ACHN (cell line): ENCODE data around the gene SLC13A3.

ENCODE experiments used
- DNase-seq: peaks from one replicate; pipeline ENCODE4 v3.0.0-alpha.2; 2015
- in situ Hi-C: cut with HindIII; loops from 2 replicates; pipeline ENCODE4 v1.10.0; 2017; ENCODE audit warnings: low sequenced_read_pairs, low pct_ligation_motif_present, low pct_unique_long_range_greater_than_20kb

The SLC13A3 gene

GRCh38 chr20:46594725-46595124 is 56.5 kb downstream of the SLC13A3 start:
- DNase-seq, result no peak
- in situ Hi-C loops, result no loop called here

GRCh38 chr20:46592580-46593362 is 58.5 kb downstream of the SLC13A3 start:
- DNase-seq, result no peak
- in situ Hi-C loops, result no loop called here

- no peak for DNase-seq
- in situ Hi-C loops, result no loop called here
Observed at GRCh38 chr20:46590443-46590842, 60.8 kb downstream of the SLC13A3 start.

- DNase-seq, result no peak
- in situ Hi-C loops, result no loop called here
Observed at GRCh38 chr20:46588532-46589511, 62.4 kb downstream of the SLC13A3 start.

DNA sequence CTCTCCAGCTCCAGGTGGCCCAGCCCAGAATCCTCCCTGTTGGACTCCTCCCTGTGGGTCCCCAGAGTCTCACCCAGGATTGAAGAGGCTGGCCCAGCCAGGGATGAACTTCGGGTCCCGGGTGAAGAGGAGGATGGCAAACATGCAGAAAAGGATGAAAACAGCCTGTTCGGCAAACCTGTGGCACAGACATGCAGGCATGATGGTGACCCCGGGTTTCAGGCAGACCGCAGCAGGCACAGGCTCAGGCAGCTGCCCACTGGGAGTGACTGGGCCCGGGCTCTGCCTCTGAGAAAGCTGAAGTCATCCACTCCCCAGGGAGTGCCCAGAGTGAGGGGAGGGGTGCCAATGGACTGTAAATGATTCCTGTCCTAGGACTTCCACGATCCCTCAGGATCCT is 63.3 kb downstream of the SLC13A3 start:
- in situ Hi-C loops, result no loop called here
- DNase-seq, result no peak

GRCh38 chr20:46586724-46587123 is 64.5 kb downstream of the SLC13A3 start:
- in situ Hi-C loops, result no loop called here
- no peak for DNase-seq

- DNase-seq, result no peak
- in situ Hi-C loops, result no loop called here
Observed at GRCh38 chr20:46584508-46584907, 66.8 kb downstream of the SLC13A3 start.

DNA sequence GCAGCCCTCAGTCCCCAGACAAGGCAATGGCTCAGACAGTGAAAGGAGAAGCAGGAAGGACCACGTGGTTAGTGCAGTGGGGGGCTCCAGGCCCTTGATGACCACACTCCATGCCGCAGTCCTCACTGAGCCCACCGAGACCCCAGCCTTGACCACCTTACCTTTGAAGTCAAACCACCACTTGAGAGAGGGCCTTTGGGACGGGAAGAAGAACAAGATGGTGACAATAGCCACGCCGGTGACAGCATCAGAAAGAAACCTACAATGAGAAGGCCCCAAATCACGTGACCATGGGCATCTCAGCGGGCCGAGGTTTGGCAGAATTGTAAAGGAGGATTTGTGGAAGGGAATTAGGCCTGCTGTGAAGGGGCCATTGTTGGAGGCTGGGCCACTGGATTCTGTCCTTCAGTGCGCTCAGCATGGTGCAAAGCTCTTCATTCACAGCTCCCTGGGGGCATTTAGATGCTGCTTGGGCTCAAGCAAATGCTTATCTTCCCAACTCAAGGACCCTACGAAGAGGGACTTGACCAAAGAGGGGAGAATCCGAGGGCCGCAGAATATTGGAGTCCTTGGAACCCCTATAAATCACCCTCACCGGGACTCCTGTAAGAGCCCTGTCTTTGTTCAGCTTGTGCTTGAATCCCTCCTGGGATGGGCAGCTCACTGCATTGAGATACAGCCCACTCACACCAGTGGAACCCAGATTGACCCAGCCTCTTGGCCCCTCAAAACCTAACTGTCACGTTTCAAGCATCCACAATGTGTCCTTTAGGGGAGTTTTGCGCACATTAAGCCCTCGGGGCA is 67.6 kb downstream of the SLC13A3 start:
- no peak for DNase-seq
- in situ Hi-C loops, result no loop called here

- no peak for DNase-seq
- in situ Hi-C loops, result no loop called here
Observed at GRCh38 chr20:46582648-46583047, 68.6 kb downstream of the SLC13A3 start.

DNA sequence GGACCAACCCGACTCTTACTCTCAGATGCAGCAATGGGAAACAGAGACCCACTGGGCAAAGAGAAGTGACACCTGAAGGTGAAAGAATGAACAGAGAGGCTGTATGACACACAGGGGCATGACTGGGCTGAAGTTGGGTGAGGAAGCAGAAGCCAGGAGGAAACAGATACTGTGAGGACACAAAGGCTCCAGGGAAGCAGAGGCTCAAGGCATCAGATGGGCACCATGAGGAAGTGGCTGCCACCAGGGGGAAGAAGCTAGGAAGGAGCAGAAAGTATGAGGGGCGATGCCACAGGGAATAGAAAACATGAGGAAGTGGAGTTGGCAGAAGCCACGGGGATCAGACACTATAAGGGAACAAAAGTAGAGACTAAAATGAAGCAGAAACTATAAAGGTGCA is 69.9 kb downstream of the SLC13A3 start:
- no peak for DNase-seq
- in situ Hi-C loops, result no loop called here

DNA sequence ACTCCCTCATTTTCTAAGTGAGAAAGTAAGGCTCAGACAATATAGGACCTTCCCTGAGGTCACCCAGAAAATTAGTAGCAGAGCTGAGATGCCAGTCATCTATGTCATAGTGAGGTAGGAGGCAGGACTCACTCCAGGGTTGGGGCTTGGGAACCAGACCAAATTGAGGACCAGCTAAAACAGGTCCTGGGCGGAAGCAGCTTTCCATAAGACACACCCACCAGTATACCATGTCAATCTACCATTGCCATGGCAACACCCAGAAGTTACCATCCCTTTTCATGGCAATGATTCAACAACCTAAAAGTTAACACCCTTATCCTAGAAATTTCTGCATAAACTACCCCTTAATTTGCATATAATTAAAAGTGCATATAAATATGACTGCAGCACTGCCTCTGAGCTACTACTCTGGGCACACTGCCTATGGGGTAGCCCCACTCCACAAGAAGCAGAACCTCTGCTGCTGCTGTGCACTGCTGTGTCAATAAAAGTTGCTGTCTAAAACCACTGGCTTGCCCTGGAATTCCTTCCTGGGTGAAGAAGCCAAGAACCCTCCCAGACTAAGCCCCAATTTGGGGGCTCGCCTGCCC is 70.5 kb downstream of the SLC13A3 start:
- DNase-seq, result no peak
- in situ Hi-C loops, result no loop called here

GRCh38 chr20:46578745-46579144 is 72.5 kb downstream of the SLC13A3 start:
- in situ Hi-C loops, result no loop called here
- DNase-seq, result no peak

- no peak for DNase-seq
Observed at GRCh38 chr20:46576774-46577395, 74.4 kb downstream of the SLC13A3 start.

DNA sequence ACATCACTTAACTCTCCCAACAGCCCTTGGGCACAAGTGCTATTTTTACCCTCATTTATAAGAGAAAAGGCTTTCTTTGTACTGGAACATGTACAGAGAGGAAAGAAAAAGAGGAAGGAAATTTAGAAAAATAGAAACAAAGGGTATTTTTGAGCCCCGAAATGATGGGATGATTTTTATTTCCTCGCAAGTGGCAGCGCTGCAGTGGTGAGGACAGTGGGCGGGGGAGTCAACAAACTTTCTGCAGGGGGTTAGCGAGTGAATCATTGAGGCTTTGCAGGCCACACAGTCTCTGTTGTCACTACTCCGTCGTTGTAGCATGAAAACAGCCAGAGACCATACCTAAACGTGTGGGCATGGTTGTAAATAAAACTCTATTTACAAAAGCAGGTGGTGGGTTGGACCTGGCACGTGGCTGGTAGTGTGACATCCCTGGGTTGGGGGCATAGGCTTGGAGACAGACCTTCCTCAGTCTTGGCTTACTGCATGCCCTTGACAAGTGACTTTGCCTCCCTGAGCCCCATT is 75.3 kb downstream of the SLC13A3 start:
- DNase-seq, result no peak
- in situ Hi-C loops, result no loop called here

More at GRCh38 chr20:46576774-46577395, 74.4 kb downstream of the SLC13A3 start:
- in situ Hi-C loops, result no loop called here

DNA sequence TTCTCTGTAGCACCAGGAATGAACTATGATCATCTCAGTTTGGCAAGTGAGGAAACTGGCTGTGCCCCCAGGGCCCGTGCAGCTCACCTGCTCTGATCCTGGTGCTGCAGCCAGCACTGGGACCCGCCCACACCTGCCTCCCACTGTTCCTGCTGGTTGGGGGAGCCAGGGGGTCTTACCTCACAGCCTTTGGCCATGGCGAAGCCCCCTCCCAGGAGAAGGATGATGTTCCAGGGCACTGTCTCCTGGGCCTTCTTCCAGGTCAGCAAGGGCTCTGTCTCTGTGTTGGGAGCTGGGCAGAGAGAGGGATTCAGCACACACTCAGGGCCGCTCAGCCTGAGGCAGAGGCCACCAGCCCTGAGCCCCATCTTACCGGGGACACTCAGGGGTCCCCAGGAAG is 75.9 kb downstream of the SLC13A3 start:
- in situ Hi-C loops, result no loop called here
- no peak for DNase-seq

DNA sequence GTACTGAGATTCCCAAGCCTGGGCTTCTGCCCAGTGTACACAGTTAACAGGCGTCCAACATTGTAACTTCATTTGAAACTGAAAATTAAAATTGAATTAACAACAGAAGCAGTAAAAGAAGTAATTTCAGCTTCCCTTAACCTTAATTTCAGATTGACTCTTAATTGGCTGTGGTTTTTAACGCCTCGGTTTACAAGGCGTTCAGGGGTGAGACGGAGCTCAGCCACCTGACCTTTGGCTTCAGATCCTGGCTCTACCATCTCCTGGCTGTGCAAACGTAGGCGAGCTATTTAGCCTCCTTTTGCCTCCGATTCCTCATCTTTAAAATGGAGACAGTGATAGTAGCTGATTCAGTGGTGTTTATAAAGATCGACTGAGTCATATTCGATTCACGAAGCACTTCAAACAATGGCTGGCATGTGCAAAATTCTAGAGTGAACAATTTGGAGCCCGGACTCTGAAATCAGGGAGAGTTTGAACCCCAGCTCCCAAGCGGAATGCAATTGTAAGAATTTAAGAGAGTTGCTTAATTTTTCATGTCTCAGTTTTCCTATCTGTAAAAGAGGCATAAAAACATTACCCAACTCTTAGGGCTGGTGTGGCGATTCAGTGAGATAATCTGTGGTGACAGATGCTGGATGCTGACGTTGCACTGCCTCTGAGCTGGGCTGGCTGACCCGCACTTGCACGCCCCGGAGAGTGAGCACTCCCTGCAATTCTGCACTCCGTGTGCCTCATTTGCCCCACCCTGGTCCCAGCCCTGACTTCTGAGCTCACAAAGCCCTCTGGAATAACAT is 77.3 kb downstream of the SLC13A3 start:
- no peak for DNase-seq
- in situ Hi-C loops, result no loop called here

GRCh38 chr20:46573234-46573633 is 78.0 kb downstream of the SLC13A3 start:
- no peak for DNase-seq
- in situ Hi-C loops, result no loop called here
